ENCODE data around the gene BMP2K.
A peak's percentile ranks its signal among the peaks of the same experiment; 100 is the strongest.
"Not testable (repeated sequence)": the region's sequence is repeated elsewhere in the genome, so short reads cannot be mapped to it uniquely, and the experiment has no call there.

BMP2K gene

GRCh38 chr4:78868712-78869111 lies 92.6 kb downstream of the BMP2K start:
- DNase-seq = not testable (repeated sequence)

GRCh38 chr4:78870056-78870455 lies 93.9 kb downstream of the BMP2K start:
- DNase-seq = no peak

- DNase-seq = no peak
Observed at GRCh38 chr4:78876568-78877320, 100.6 kb downstream of the BMP2K start.

- no peak for DNase-seq
Observed at GRCh38 chr4:78878031-78878430, 101.9 kb downstream of the BMP2K start.

- DNase-seq = no peak
Observed at GRCh38 chr4:78880874-78881492, 104.8 kb downstream of the BMP2K start.

GRCh38 chr4:78885598-78885997 lies 109.4 kb downstream of the BMP2K start:
- no peak for DNase-seq

- DNase-seq = no peak
Observed at GRCh38 chr4:78889955-78890354, 113.8 kb downstream of the BMP2K start.

- no peak for DNase-seq
Observed at GRCh38 chr4:78899302-78899701, 123.2 kb downstream of the BMP2K start.

- DNase-seq = no peak
Observed at GRCh38 chr4:78901882-78902281, 125.7 kb downstream of the BMP2K start.

GRCh38 chr4:78902298-78902697 lies 126.1 kb downstream of the BMP2K start:
- DNase-seq = no peak

GRCh38 chr4:78904143-78904542 lies 128.0 kb downstream of the BMP2K start:
- no peak for DNase-seq

- no peak for DNase-seq
Observed at GRCh38 chr4:78907638-78908037, 131.5 kb downstream of the BMP2K start.

- not testable (repeated sequence) for DNase-seq
Observed at GRCh38 chr4:78908974-78909373, 132.8 kb downstream of the BMP2K start.

GRCh38 chr4:78910612-78911011 lies 134.5 kb downstream of the BMP2K start:
- no peak for DNase-seq

GRCh38 chr4:78922207-78922606 lies 146.1 kb downstream of the BMP2K start:
- no peak for DNase-seq

GRCh38 chr4:78923464-78924312 lies 147.5 kb downstream of the BMP2K start:
- DNase-seq = peak in 1 of 2 experiments; percentile 3

GRCh38 chr4:78926826-78927225 lies 150.7 kb downstream of the BMP2K start:
- no peak for DNase-seq

- DNase-seq = no peak
Observed at GRCh38 chr4:78928835-78929234, 152.7 kb downstream of the BMP2K start.

- DNase-seq = no peak
Observed at GRCh38 chr4:78930016-78930629, 154.0 kb downstream of the BMP2K start.

- DNase-seq = no peak
Observed at GRCh38 chr4:78936989-78937388, 160.8 kb downstream of the BMP2K start.

GRCh38 chr4:78937837-78938236 lies 161.7 kb downstream of the BMP2K start:
- no peak for DNase-seq

GRCh38 chr4:78938474-78938867 lies 162.3 kb downstream of the BMP2K start:
- DNase-seq = no peak
